Dermis blood vessel endothelial cell (primary cell): ENCODE data around the gene MLLT3. TPM values are rescaled to one million over a fixed set of nuclear protein-coding genes. Genes with fewer than 3 reads are reported as not detected.
A peak's percentile ranks its signal among the peaks of the same experiment; 100 is the strongest.

Experiments
- DNase-seq: peaks from one replicate; pipeline ENCODE4 v3.0.0; 2010
- total RNA-seq: library from RNA; depleted of rRNA; stranded (reverse); fragments of >200 nt; gene quantifications from 2 replicates; pipeline ENCODE4 v1.2.3, GENCODE V29; 2014

The MLLT3 gene
- total RNA-seq, 1 donor from 2014 or later = 7.3 TPM

GRCh38 chr9:20376731-20377375 lies 245.4 kb downstream of the MLLT3 start:
- no peak for DNase-seq

- no peak for DNase-seq
Observed at GRCh38 chr9:20376042-20376441, 246.3 kb downstream of the MLLT3 start.

- DNase-seq = no peak
Observed at GRCh38 chr9:20373263-20373662, 249.0 kb downstream of the MLLT3 start.

GRCh38 chr9:20369391-20369790 lies 252.9 kb downstream of the MLLT3 start:
- DNase-seq = no peak

GRCh38 chr9:20367855-20368254 lies 254.4 kb downstream of the MLLT3 start:
- DNase-seq = no peak

GRCh38 chr9:20364959-20365358 lies 257.3 kb downstream of the MLLT3 start:
- peak; percentile 22 for DNase-seq

GRCh38 chr9:20363233-20363632 lies 259.1 kb downstream of the MLLT3 start:
- DNase-seq = no peak

- DNase-seq = no peak
Observed at GRCh38 chr9:20361656-20362570, 260.4 kb downstream of the MLLT3 start.

GRCh38 chr9:20361229-20361628 lies 261.1 kb downstream of the MLLT3 start:
- no peak for DNase-seq

GRCh38 chr9:20358207-20358606 lies 264.1 kb downstream of the MLLT3 start:
- DNase-seq = no peak

GRCh38 chr9:20357037-20357432 lies 265.3 kb downstream of the MLLT3 start:
- DNase-seq = peak; percentile 4

- peak; percentile 93 for DNase-seq
Observed at GRCh38 chr9:20356403-20357036, 265.8 kb downstream of the MLLT3 start.

GRCh38 chr9:20355022-20355421 lies 267.3 kb downstream of the MLLT3 start:
- no peak for DNase-seq

GRCh38 chr9:20353931-20354652 lies 268.2 kb downstream of the MLLT3 start:
- no peak for DNase-seq

GRCh38 chr9:20353524-20353923 lies 268.8 kb downstream of the MLLT3 start:
- DNase-seq = no peak

- no peak for DNase-seq
Observed at GRCh38 chr9:20352591-20352990, 269.7 kb downstream of the MLLT3 start.

- DNase-seq = no peak
Observed at GRCh38 chr9:20351715-20352114, 270.6 kb downstream of the MLLT3 start.

- DNase-seq = no peak
Observed at GRCh38 chr9:20349568-20349967, 272.7 kb downstream of the MLLT3 start.

- no peak for DNase-seq
Observed at GRCh38 chr9:20343325-20343724, 279.0 kb downstream of the MLLT3 start.

GRCh38 chr9:20340511-20340861 lies 281.8 kb downstream of the MLLT3 start:
- no peak for DNase-seq

GRCh38 chr9:20335668-20336332 lies 286.5 kb downstream of the MLLT3 start:
- no peak for DNase-seq

- no peak for DNase-seq
Observed at GRCh38 chr9:20333991-20334390, 288.3 kb downstream of the MLLT3 start.
